Trophoblast cell (in vitro differentiated cells and primary cell): Measurements from ENCODE around the gene DIAPH1.

Experiments
- DNase-seq, 2 donors: peaks; one replicate each; pipeline ENCODE4 v3.0.0-alpha.2; 2016
- H2AFZ ChIP-seq: 2 replicates; pipeline ENCODE4 v1.6.1; 2013; ENCODE audit warnings: low read length, moderate library complexity, mild to moderate bottlenecking; ENCODE audit not compliant: insufficient read depth, poor library complexity
- H2AK5ac ChIP-seq: 2 replicates; pipeline ENCODE4 v1.6.1; 2013; ENCODE audit warnings: mild to moderate bottlenecking, low read length
- H2BK120ac ChIP-seq: 2 replicates; pipeline ENCODE4 v1.6.1; 2013; ENCODE audit warnings: low read length, mild to moderate bottlenecking, moderate library complexity; ENCODE audit not compliant: insufficient read depth, poor library complexity
- H2BK12ac ChIP-seq: 2 replicates; pipeline ENCODE4 v1.6.1; 2013; ENCODE audit warnings: mild to moderate bottlenecking, low read length, moderate library complexity
- H2BK5ac ChIP-seq: 2 replicates; pipeline ENCODE4 v1.6.1; 2013; ENCODE audit warnings: low read length, low read depth, moderate library complexity, mild to moderate bottlenecking; ENCODE audit not compliant: poor library complexity
- H3K14ac ChIP-seq: 2 replicates; pipeline ENCODE4 v1.6.1; 2013; ENCODE audit warnings: mild to moderate bottlenecking, low read length
- H3K18ac ChIP-seq: 2 replicates; pipeline ENCODE4 v1.6.1; 2013; ENCODE audit warnings: mild to moderate bottlenecking, low read length
- H3K23ac ChIP-seq: 2 replicates; pipeline ENCODE4 v1.6.1; 2013; ENCODE audit warnings: low read length
- H3K27ac ChIP-seq: 2 replicates; pipeline ENCODE4 v1.5.1; 2013; ENCODE audit warnings: low read depth, mild to moderate bottlenecking, inconsistent platforms, low read length, moderate library complexity
- H3K27me3 ChIP-seq: 2 replicates; pipeline ENCODE4 v1.6.1; 2013; ENCODE audit warnings: inconsistent platforms, mild to moderate bottlenecking, low read length, moderate library complexity; ENCODE audit not compliant: insufficient read depth
- H3K36me3 ChIP-seq, 2 experiments: 1 replicate in 1 of 2; 2 replicates in 1 of 2; pipeline ENCODE4 v1.6.1; 2013; ENCODE audit warnings: low read length in 2 of 2, mild to moderate bottlenecking in 2 of 2, moderate library complexity in 1 of 2; ENCODE audit not compliant: insufficient read depth in 2 of 2, control insufficient read depth in 1 of 2
- H3K4ac ChIP-seq: 2 replicates; pipeline ENCODE4 v1.6.1; 2013; ENCODE audit warnings: low read depth, mild to moderate bottlenecking, low read length, moderate library complexity
- H3K4me1 ChIP-seq, 2 experiments: 1 replicate in 1 of 2; 2 replicates in 1 of 2; pipeline ENCODE4 v1.6.1; 2013; ENCODE audit warnings: low read length in 2 of 2, mild to moderate bottlenecking in 2 of 2, moderate library complexity in 1 of 2; ENCODE audit not compliant: insufficient read depth in 2 of 2, control insufficient read depth in 1 of 2
- H3K4me2 ChIP-seq: 2 replicates; pipeline ENCODE4 v1.6.1; 2013; ENCODE audit warnings: inconsistent platforms, mild to moderate bottlenecking, low read length, moderate library complexity
- H3K4me3 ChIP-seq: 2 replicates; pipeline ENCODE4 v1.5.1; 2013; ENCODE audit warnings: mild to moderate bottlenecking, low read depth, low read length, inconsistent platforms
- H3K79me1 ChIP-seq: one replicate; pipeline ENCODE4 v1.6.1; 2013; ENCODE audit warnings: low read length
- H3K79me2 ChIP-seq: 2 replicates; pipeline ENCODE4 v1.6.1; 2013; ENCODE audit warnings: low read length, mild to moderate bottlenecking; ENCODE audit not compliant: control insufficient read depth, insufficient read depth, poor library complexity
- H3K9ac ChIP-seq: 2 replicates; pipeline ENCODE4 v1.6.1; 2013; ENCODE audit warnings: mild to moderate bottlenecking, low read length
- H3K9me3 ChIP-seq: 2 replicates; pipeline ENCODE4 v1.6.1; 2013; ENCODE audit warnings: low read depth, mild to moderate bottlenecking, control low read depth, inconsistent platforms, low read length; ENCODE audit not compliant: insufficient read depth
- H4K12ac ChIP-seq: 2 replicates; pipeline ENCODE4 v1.6.1; 2013; ENCODE audit warnings: low read depth, mild to moderate bottlenecking, low read length, moderate library complexity
- H4K8ac ChIP-seq: 2 replicates; pipeline ENCODE4 v1.6.1; 2013; ENCODE audit warnings: low read depth, mild to moderate bottlenecking, low read length, moderate library complexity
- H4K91ac ChIP-seq: one replicate; pipeline ENCODE4 v1.6.1; 2013; ENCODE audit warnings: low read depth, mild to moderate bottlenecking, low read length, moderate library complexity
- WGBS: extraction: QIAGEN DNeasy Blood & Tissue Kit; methylation state at CpG from one replicate; pipeline ENCODE4 v1.1.7; 2013; ENCODE audit warnings: missing lambda C conversion rate; ENCODE audit not compliant: insufficient read length, insufficient coverage; ENCODE audit errors: extremely low coverage; 5-methylcytosine and 5-hydroxymethylcytosine counted together

The DIAPH1 gene

DNA sequence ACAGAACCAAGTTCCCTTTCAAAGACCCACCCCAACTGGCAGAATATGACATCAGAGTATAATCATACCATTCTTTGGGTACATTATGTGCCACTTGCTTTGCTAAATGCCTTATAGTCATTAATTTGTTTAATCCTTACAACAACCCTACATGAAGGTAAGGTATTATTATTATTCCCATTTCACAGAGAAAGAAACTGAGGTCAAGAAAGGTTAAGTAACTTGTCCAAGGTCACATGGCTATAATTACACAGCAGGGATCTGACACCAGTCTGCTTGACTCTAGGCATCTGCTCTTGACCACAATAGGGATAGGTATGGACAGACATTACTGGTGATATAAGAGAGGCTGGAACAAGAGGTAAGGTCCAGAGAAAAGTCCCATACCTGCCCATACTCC is 31.2 kb upstream of the DIAPH1 start:
- Histone ChIP-seq H4K12ac (no peak overlapping the region), H3K27ac (no peak overlapping the region), H3K36me3 (peaks cover 11 to 22% of the 10 kb centered on the region in 2 experiments), H2BK12ac (no peak overlapping the region), H3K27me3 (no peaks in the 10 kb centered on the region), H4K91ac (no peak overlapping the region), H2BK5ac (no peak overlapping the region), H2AK5ac (no peak overlapping the region), H3K14ac (no peak overlapping the region), H3K9me3 (peaks cover 3% of the 10 kb centered on the region), H3K4ac (no peak overlapping the region), H3K79me2 (peaks cover 2% of the 10 kb centered on the region), H2AFZ (no peak overlapping the region), H3K4me1 (peaks cover 10% of the 10 kb centered on the region in 2 experiments), H4K8ac (no peak overlapping the region), H3K79me1 (no peaks in the 10 kb centered on the region), H3K23ac (no peak overlapping the region), H3K18ac (no peak overlapping the region), H3K4me2 (no peak overlapping the region), H3K4me3 (no peak overlapping the region), H3K9ac (no peak overlapping the region), H2BK120ac (no peak overlapping the region)
- DNase-seq = no peak

DNA sequence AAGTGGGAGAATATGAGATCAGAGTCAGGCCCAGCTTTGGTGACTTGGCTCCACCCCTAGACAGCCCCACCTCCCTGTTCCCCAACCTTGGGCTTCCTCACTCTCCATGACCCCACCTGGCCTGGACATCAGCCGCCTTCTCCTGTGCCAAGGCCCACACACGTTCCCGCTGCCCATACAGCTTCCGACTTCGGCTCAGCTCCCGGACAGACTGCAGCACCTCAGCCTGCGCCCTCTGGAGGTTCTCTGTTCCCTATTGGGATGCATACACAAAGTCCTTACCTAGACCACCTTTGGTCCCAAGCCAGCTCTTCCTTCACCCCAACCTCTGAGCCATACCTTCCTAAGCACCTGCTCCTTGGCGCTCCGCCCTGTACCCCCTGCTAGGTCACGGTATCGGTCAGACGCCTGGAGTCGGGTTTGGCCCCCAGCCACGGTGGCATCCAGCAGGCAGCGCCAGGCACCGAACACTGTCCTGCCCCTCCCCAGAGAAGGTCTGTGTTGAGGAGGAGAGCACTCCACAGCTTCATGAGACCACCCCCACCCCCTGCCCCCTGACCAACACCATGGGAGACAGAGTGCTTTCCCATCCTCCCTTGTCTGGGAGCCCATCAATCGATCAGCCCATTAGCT is 30.4 kb upstream of the DIAPH1 start:
- no peak overlapping the region for H2AK5ac ChIP-seq
- no peak overlapping the region for H2BK12ac ChIP-seq
- H3K27ac ChIP-seq = no peak overlapping the region
- H3K4me1 ChIP-seq = peaks cover 10% of the 10 kb centered on the region in 2 experiments
- no peak overlapping the region for H3K4me2 ChIP-seq
- no peaks in the 10 kb centered on the region for H3K79me1 ChIP-seq
- no peak overlapping the region for H2BK5ac ChIP-seq
- peaks cover 3% of the 10 kb centered on the region for H3K9me3 ChIP-seq
- peaks cover 18 to 28% of the 10 kb centered on the region in 2 experiments for H3K36me3 ChIP-seq
- H3K23ac ChIP-seq = no peak overlapping the region
- no peaks in the 10 kb centered on the region for H3K27me3 ChIP-seq
- H3K4ac ChIP-seq = no peak overlapping the region
- H3K18ac ChIP-seq = no peak overlapping the region
- H4K8ac ChIP-seq = no peak overlapping the region
- no peak overlapping the region for H4K91ac ChIP-seq
- H3K4me3 ChIP-seq = no peak overlapping the region
- no peak overlapping the region for H3K9ac ChIP-seq
- DNase-seq = no peak
- no peak overlapping the region for H4K12ac ChIP-seq
- H2BK120ac ChIP-seq = no peak overlapping the region
- H3K79me2 ChIP-seq = peaks cover 2% of the 10 kb centered on the region
- H3K14ac ChIP-seq = no peak overlapping the region
- H2AFZ ChIP-seq = no peak overlapping the region
- no CpG with 5 or more reads among the region's 17 CpGs for WGBS

DNA sequence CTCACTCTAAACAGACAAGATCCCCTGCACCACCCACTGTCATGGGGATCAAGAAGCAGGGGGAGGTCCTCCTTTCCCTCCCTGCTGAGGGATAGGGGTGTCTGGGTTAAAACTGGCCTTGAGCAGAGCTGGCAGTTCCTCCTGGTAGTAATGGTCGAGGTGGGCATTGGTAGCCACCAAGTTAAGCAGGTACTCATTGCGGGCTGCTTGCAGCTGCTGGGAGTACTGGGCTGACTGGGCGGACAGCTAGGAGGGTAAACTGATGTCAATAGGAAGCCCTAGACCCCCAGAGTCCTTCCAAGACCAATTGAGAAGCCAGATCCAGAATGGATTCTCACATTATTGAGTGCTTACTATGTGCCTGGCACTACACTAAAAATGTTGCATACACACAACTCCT is 29.1 kb upstream of the DIAPH1 start:
- Histone ChIP-seq H3K4me2 (no peak overlapping the region), H3K18ac (no peak overlapping the region), H3K4me3 (no peak overlapping the region), H3K9ac (no peak overlapping the region), H3K36me3 (peaks cover 17 to 24% of the 10 kb centered on the region in 2 experiments), H4K8ac (no peak overlapping the region), H3K79me2 (peaks cover 2% of the 10 kb centered on the region), H3K4ac (no peak overlapping the region), H2BK120ac (no peak overlapping the region), H3K23ac (no peak overlapping the region), H3K9me3 (peaks cover 3% of the 10 kb centered on the region), H3K27ac (no peak overlapping the region), H2AK5ac (no peak overlapping the region), H3K4me1 (peaks cover 10% of the 10 kb centered on the region in 2 experiments), H4K91ac (no peak overlapping the region), H2BK5ac (no peak overlapping the region), H4K12ac (no peak overlapping the region), H2BK12ac (no peak overlapping the region), H3K27me3 (no peaks in the 10 kb centered on the region), H3K79me1 (no peaks in the 10 kb centered on the region), H2AFZ (no peak overlapping the region), H3K14ac (no peak overlapping the region)
- whole genome bisulfite sequencing = no CpG with 5 or more reads among the region's 3 CpGs
- no peak for DNase-seq

DNA sequence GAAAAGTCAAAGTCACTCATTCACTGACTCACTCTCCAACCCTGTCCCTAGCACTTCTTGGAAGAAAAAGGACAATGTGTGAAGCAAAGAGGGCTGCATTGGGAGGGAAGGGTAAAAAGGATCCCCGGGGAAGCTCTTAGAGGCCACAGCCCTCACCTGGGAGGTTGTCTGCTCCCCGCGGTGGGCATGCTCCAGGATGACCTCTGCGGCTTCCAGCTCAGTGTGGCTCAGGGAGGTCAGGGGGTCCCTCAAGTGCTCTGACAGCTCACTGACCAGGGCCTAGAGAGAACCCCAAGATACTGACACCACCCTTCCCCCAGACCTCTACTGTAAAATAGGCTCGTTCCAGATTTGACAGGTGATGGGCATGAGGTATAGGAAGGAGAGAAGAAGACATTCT is 28.4 kb upstream of the DIAPH1 start:
- DNase-seq = no peak
- no peak overlapping the region for H2BK12ac ChIP-seq
- no peak overlapping the region for H2BK5ac ChIP-seq
- WGBS = no CpG with 5 or more reads among the region's 5 CpGs
- no peak overlapping the region for H3K4ac ChIP-seq
- H2AFZ ChIP-seq = no peak overlapping the region
- H3K9me3 ChIP-seq = peaks cover 3% of the 10 kb centered on the region
- H3K4me1 ChIP-seq = peaks cover 10% of the 10 kb centered on the region in 2 experiments
- peak overlapping the region; percentile 33 for H3K4me3 ChIP-seq
- H3K79me1 ChIP-seq = no peaks in the 10 kb centered on the region
- H3K14ac ChIP-seq = no peak overlapping the region
- H4K12ac ChIP-seq = no peak overlapping the region
- H3K4me2 ChIP-seq = no peak overlapping the region
- no peak overlapping the region for H4K8ac ChIP-seq
- H3K23ac ChIP-seq = no peak overlapping the region
- H2BK120ac ChIP-seq = no peak overlapping the region
- no peak overlapping the region for H4K91ac ChIP-seq
- H3K18ac ChIP-seq = no peak overlapping the region
- H3K79me2 ChIP-seq = peaks cover 2% of the 10 kb centered on the region
- peaks cover 19 to 27% of the 10 kb centered on the region in 2 experiments for H3K36me3 ChIP-seq
- H3K27me3 ChIP-seq = no peaks in the 10 kb centered on the region
- H2AK5ac ChIP-seq = no peak overlapping the region
- no peak overlapping the region for H3K27ac ChIP-seq
- no peak overlapping the region for H3K9ac ChIP-seq
